ENCODE data around the gene LCP2.

Gene LCP2

DNA sequence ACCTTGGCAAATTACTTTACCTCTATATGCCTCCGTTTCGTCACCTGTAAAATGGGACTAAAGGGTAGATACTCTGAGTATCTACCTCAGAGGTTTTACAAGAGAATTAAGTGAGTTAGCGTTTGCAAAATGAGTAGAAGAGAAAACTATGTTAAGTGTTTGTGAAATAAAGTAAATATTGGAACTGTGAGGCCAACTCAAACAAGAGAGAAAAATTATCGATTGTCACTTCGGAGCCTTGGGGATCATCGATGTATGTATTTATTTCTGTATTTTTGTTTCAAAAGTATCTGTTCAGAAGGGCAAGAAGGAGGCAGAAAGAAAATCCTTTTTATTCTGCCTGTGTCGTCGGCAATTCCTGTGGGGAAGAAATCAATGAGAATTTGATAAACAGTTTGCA is 90.6 kb downstream of the LCP2 start:
- no peak for DNase-seq

DNA sequence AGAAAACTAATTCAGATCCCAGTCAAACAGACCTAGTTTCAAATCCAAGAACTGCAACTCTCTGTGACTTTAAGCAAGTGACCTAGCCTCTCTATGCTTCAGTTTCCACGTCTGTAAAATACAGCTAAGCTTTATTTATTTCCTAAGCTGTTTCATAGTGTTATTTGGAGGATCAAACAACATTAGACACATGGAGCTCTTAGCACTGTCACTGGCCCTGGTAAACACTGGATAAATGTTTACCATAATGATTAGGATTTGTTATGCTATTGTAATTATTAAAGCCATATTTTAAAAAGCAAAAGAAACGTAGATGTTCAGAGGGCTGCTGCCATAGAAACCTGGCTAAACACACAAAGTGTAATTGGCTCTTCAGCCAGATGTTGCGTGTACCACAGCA is 91.4 kb downstream of the LCP2 start:
- DNase-seq = no peak

DNA sequence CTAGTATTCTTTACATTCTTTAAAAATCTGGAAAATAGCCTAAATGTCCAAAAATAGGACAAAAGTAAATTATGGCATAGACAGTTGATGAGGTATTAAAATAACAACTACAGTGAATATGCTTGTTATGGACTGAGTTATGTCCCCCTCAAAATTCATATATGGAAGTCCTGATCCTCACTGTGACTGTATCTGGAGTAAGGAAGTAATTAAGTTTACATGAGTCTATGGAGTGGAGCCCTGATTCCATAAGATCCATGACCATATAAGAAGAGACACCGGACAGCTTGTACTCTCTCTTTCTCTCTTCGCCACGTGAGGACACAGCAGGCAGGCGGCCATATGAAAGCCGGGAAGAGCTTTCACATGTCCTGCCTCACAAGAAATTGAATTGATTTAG is 93.4 kb downstream of the LCP2 start:
- no peak for DNase-seq

DNA sequence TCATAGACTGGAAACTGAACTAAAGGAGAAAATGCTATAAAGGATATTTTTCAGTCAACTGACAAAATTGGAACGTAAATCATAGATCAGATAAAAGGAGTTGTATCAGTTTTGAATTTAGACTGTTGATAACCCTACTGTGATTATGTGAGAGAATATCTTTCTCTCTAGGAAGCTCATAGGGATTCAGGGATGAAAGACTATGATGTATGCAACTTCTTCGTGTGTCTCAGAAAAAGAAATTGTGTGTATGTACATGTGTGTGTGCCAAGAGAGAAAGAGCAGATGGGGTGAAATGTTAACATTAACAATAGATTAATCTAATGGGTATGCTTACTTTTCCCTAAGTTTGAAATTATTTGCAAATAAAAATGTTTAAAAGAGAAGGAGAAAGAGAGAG is 95.5 kb downstream of the LCP2 start:
- no peak for DNase-seq

DNA sequence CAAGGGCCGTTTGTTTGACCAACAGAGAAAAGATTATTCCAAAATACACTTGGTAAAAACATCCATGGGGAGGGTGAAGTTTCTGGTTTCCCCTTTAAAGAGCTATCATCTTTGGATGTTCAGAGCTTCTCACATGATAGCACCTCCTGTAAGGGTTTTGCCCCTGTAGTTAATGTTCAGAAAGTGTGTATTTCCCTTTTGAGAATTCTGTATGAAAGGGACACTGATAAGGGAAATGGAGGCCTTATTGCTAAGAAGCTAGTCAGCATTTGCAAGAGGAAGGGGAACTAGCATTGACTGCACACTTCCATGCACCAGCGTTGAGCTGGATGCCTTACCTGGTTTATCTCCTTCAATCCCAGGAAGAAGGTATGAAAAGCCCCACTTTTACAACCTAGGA is 96.3 kb downstream of the LCP2 start:
- DNase-seq = no peak

DNA sequence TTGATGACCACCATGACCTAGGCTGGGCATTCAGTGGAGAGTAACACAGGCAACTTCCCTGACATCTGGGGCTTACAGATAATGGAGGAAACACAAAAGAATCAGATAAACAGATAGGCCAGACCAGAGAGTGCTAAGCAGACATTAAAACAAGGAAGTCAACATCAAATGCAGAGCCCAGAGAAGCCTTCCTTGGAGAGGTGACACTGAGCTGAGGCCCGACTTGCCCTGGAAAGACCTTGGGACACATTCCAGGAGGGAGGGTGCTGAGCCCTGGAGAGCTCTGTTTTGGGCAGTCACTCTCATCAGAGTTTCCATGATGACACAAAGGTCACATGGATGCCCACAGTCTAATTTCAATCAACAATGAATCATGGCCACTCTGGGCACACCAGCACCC is 96.7 kb downstream of the LCP2 start:
- DNase-seq = no peak
